ENCODE measurements around the gene GPX7. TPM values are rescaled to one million over a fixed set of nuclear protein-coding genes. Genes with fewer than 3 reads are reported as not detected.
A peak's percentile ranks its signal among the peaks of the same experiment; 100 is the strongest.

The GPX7 gene
- total RNA-seq, 1 experiment from 2014 or later, result not detected

DNA sequence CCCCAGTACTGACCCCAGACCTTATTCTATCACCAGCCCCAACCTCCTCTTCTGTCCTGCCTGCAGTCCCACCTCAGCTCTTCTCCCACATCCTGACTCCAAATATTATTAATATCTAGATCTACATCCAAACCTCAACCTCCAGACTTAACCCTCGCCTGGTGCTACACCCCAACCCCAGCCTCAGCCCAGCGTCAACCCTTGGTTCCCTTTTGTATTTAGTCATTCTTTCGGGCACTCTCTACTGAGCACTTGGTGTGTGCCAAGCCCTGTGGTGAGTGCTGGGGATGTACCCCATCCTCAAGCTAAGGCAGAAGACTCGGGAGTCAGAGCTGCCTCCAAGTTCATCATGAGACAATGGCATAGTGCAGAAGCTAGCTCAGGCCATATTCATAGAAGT lies 31.9 kb downstream of the GPX7 start:
- H3K27ac ChIP-seq, result no peak overlapping the region
- CTCF ChIA-PET, result no interaction called here
- no peak overlapping the region for H2AFZ ChIP-seq
- BruUV-seq (replicated peaks), result no TSS peak
- peaks cover 5% of the 10 kb centered on the region; the same call in 1 of the 2 replicates for H3F3A ChIP-seq (ENCODE audit: insufficient read depth, low read depth)
- no peaks in the 10 kb centered on the region for H3K36me3 ChIP-seq (ENCODE audit: low read depth)
- H4K20me1 ChIP-seq (ENCODE audit: insufficient read depth), result no peaks in the 10 kb centered on the region
- H3K27me3 ChIP-seq (ENCODE audit: insufficient read depth, low read depth), result no peaks in the 10 kb centered on the region
- intact Hi-C loops (cut with micrococcal nuclease; ENCODE audit: unreplicated experiment), result loop anchor here (5.0 kb wide), 1 partner anchor 62 kb away; no protein-coding TSS in a partner anchor
- H3K9me3 ChIP-seq (ENCODE audit: insufficient read depth, low read depth), result no peaks in the 10 kb centered on the region; the same call in 1 of the 2 replicates
- peaks cover 9% of the 10 kb centered on the region for H3K4me1 ChIP-seq (replicated peaks; ENCODE audit: insufficient read depth)
- no peak for DNase-seq
- POLR2A ChIA-PET (ENCODE audit: unreplicated experiment), result no interaction called here
- no peaks in the 10 kb centered on the region for H3K79me2 ChIP-seq (ENCODE audit: low read depth)
- H3K9me2 ChIP-seq (ENCODE audit: insufficient read depth), result no peaks in the 10 kb centered on the region
- no peak for TF ChIP-seq EZH2 (IDR thresholded peaks at IDR 0.05; ENCODE audit: low read depth)
- TF ChIP-seq, protein P1, sequence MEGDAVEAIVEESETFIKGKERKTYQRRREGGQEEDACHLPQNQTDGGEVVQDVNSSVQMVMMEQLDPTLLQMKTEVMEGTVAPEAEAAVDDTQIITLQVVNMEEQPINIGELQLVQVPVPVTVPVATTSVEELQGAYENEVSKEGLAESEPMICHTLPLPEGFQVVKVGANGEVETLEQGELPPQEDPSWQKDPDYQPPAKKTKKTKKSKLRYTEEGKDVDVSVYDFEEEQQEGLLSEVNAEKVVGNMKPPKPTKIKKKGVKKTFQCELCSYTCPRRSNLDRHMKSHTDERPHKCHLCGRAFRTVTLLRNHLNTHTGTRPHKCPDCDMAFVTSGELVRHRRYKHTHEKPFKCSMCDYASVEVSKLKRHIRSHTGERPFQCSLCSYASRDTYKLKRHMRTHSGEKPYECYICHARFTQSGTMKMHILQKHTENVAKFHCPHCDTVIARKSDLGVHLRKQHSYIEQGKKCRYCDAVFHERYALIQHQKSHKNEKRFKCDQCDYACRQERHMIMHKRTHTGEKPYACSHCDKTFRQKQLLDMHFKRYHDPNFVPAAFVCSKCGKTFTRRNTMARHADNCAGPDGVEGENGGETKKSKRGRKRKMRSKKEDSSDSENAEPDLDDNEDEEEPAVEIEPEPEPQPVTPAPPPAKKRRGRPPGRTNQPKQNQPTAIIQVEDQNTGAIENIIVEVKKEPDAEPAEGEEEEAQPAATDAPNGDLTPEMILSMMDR (conservative IDR thresholded peaks at IDR 0.05), result no peak
- H3K4me2 ChIP-seq, result no peak overlapping the region
- H3K4me3 ChIP-seq, result no peak overlapping the region

DNA sequence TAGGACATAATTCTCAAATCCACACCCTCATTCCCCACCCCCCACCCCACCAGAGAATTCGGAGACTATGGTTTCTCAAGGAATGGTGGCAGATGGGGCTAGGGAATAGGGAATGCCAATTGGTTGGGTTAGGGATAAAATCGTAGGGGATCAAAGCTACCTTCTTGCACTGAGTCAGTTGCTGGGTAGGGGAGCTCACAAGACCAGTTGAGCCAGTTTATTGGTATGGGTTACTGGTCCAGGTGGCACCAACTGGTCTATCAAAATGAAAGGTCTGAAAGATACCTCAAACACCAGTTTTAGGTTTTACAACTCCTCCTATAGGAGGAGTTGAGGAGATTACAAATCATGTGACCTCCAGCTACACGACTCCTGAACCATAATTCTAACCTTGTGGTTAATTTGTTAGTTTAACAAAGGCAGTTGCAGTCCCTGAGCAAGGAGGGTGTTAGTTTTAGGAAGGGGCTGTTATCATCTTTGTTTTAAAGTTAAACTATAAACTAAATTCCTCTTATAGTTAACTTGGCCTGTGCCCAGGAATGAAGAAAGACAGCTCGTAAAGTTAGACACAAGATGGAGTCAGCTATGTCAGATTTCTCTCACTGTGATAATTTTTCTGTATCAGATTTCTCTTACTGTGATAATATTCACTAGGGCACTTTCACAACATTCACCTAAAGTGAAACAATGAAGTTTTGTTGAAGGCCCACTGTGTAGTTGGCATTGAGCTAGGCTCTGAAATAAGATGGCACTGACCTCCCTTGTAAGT lies 33.3 kb downstream of the GPX7 start:
- CTCF ChIA-PET, result interaction anchor here (0.6 kb wide), 2 partner anchors 10 to 34 kb away, joined by 3 to 7 read pairs; no protein-coding TSS in a partner anchor
- Histone ChIP-seq H3K9me3 (ENCODE audit: insufficient read depth, low read depth) (no peaks in the 10 kb centered on the region; the same call in 1 of the 2 replicates), H3K4me3 (no peak overlapping the region), H2AFZ (no peak overlapping the region), H3K27ac (no peak overlapping the region), H3K79me2 (ENCODE audit: low read depth) (no peaks in the 10 kb centered on the region), H4K20me1 (ENCODE audit: insufficient read depth) (no peaks in the 10 kb centered on the region), H3K27me3 (ENCODE audit: insufficient read depth, low read depth) (no peaks in the 10 kb centered on the region), H3F3A (ENCODE audit: insufficient read depth, low read depth) (no peaks in the 10 kb centered on the region), H3K9me2 (ENCODE audit: insufficient read depth) (no peaks in the 10 kb centered on the region), H3K4me2 (peak overlapping the region; percentile 20; the same call in 1 of the 2 replicates), H3K36me3 (ENCODE audit: low read depth) (no peaks in the 10 kb centered on the region), H3K4me1 (replicated peaks; ENCODE audit: insufficient read depth) (peaks cover 9% of the 10 kb centered on the region)
- BruUV-seq (replicated peaks), result no TSS peak
- POLR2A ChIA-PET (ENCODE audit: unreplicated experiment), result no interaction called here
- peak in 1 of 2 experiments; percentile 55 for DNase-seq
- TF ChIP-seq, protein P1 (conservative IDR thresholded peaks at IDR 0.05), result no peak
- no peak for TF ChIP-seq EZH2 (IDR thresholded peaks at IDR 0.05; ENCODE audit: low read depth)
- intact Hi-C loops (cut with micrococcal nuclease; ENCODE audit: unreplicated experiment), result no loop called here

DNA sequence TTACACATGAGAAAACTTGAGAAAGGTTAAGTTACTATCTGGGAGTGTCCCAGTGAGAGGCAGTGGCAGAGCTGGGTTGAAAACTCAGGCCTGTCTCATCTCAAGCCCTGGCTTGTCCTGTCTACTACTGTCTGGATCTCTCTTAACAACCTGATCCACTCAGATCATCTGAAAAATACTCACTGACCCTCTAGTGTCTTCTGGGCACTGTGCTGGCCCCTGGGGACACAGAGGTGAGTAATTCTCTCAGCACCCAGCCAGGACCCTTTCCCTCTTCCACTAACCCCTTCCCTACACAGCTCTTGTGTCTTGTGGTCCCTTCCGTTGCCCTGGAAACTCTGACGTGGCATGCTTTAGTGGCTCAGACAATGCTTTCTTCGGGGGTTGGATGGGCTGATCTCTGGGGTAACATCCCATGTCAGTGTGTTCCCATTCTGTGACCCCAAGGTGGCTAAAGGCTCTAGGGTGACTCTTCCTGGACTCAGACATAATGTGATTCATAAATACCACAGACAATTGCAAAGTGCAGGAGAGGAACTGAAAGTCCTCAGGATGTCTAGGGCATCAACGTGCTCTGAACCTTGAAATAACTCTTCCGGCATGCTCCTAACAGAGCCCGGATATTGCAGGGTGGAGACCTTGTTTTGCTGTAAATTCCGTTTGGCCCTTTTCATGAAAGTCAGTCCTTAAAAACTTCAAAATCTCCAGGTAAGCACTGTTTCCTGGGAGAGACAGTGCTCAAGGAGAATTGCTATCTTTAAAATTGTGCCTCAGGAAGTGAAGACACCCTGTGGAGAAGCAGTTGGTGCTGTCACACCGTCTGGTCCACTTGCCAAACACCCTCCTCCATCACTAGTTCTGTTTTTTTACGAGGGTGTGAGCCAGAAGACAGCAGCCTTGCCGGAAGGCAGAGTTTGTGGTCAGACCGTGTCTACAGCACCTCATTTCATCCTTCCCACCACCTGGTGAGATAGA lies 34.8 kb downstream of the GPX7 start:
- Histone ChIP-seq H3K36me3 (ENCODE audit: low read depth) (no peaks in the 10 kb centered on the region), H3K4me3 (no peak overlapping the region), H3K27ac (no peak overlapping the region), H3K9me3 (ENCODE audit: insufficient read depth, low read depth) (no peaks in the 10 kb centered on the region; the same call in 1 of the 2 replicates), H3K9me2 (ENCODE audit: insufficient read depth) (no peaks in the 10 kb centered on the region), H3F3A (ENCODE audit: insufficient read depth, low read depth) (no peaks in the 10 kb centered on the region), H3K4me1 (replicated peaks; ENCODE audit: insufficient read depth) (peaks cover 9% of the 10 kb centered on the region), H3K27me3 (ENCODE audit: insufficient read depth, low read depth) (no peaks in the 10 kb centered on the region), H3K4me2 (no peak overlapping the region), H2AFZ (no peak overlapping the region), H3K79me2 (ENCODE audit: low read depth) (no peaks in the 10 kb centered on the region), H4K20me1 (ENCODE audit: insufficient read depth) (no peaks in the 10 kb centered on the region)
- no peak for DNase-seq
- ChIA-PET POLR2A (ENCODE audit: unreplicated experiment) (no interaction called here), CTCF (interaction anchor here (0.6 kb wide), 2 partner anchors 26 to 79 kb away, joined by 3 to 9 read pairs; no protein-coding TSS in a partner anchor)
- intact Hi-C loops (cut with micrococcal nuclease; ENCODE audit: unreplicated experiment), result no loop called here
- BruUV-seq (replicated peaks), result no TSS peak
- TF ChIP-seq, protein P1 (conservative IDR thresholded peaks at IDR 0.05), result no peak
- no peak for TF ChIP-seq EZH2 (IDR thresholded peaks at IDR 0.05; ENCODE audit: low read depth)
